Heart left ventricle (tissue), 13 donors: ENCODE results near the gene ZNF689.

Source experiments
- CTCF ChIP-seq, 12 donors: fragments of 200-600 bp; sonication (generic) in 4 of 12; IDR thresholded peaks; one replicate each; pipeline versions ENCODE4 v1.5.0 to v1.8.0; 2018 to 2022; ENCODE audit warnings: antibody characterized with exemption in 12 of 12, mild to moderate bottlenecking in 5 of 12
- POLR2A ChIP-seq, 2 donors: fragments of 450-650 bp; IDR thresholded peaks; one replicate each; pipeline ENCODE4 v1.6.1; 2017; ENCODE audit warnings: antibody characterized with exemption in 2 of 2, mild to moderate bottlenecking in 2 of 2, moderate library complexity in 2 of 2
- donor health status: ischemic (EF 13 %, LVEDD 7.1; RV severe dilation, severe dysfunction).
- donor health status: DM: no; HTN: yes; CAD: no.
- donor health status: DM: no; HTN: no; CAD: no.
- donor health status: ischemic (EF 25% LVEDD 6.9; RV normal size, moderate dysfunction).
- donor health status: ischemic (EF 25% LVEDD 5.7; RV mildly dilated, moderate dysfunction).
- donor health status: ischemic (EF 35%, LVEDD 5.7; RV mildly dilated, moderate dysfunction).
- donor health status: nonischemic (EF 11% LVEDD 7.7; RV severe dilation, severe dysfunction).
- donor health status: DM: yes; HTN: yes; CAD: no.
- donor health status: PGD.
- donor health status: ischemic (EF 29% LVEDD 5.4; RV normal size, mild dysfunction).
- donor health status: nonischemic (EF 23%, LVEDD 6.1; RV moderate dilation, normal function).

- peak in 1 of 2 donors; percentile 70 for TF ChIP-seq POLR2A (IDR thresholded peaks at IDR 0.05)
- peak; percentile 74 to 99 (median 90) for TF ChIP-seq CTCF (IDR thresholded peaks at IDR 0.05)
Measured at GRCh38 chr16:30657866-30658730, 47.9 kb upstream of the ZNF689 start, which contains the start of gene FBRS.
